ENCODE data around the gene NIM1K.

- no peak for TF ChIP-seq POLR2A (IDR thresholded peaks at IDR 0.05)
- TF ChIP-seq CTCF (IDR thresholded peaks at IDR 0.05 in 4 of 5, conservative IDR thresholded peaks at IDR 0.05 in 1 of 5), result no peak
Measured at GRCh38 chr5:43171451-43171850, 20.6 kb upstream of the NIM1K start.

Measured in gastrocnemius medialis (tissue), 4 donors.